Measurements from ENCODE around the gene RPS19. TPM values are rescaled to one million over a fixed set of nuclear protein-coding genes. Genes with fewer than 3 reads are reported as not detected.
"Not testable (repeated sequence)": the region's sequence is repeated elsewhere in the genome, so short reads cannot be mapped to it uniquely, and the experiment has no call there.

Gene RPS19
- total RNA-seq, 1 donor from 2014 or later: 1,736 TPM

GRCh38 chr19:41869374-41869955, 9.4 kb downstream of the RPS19 start:
- intact Hi-C loops (cut with DNase I): no loop called here
- peaks cover 81% of the 10 kb centered on the region for H3K36me3 ChIP-seq
- H3K4me1 ChIP-seq: peaks cover 87% of the 10 kb centered on the region

GRCh38 chr19:41870401-41870873, 10.4 kb downstream of the RPS19 start:
- ATAC-seq (peak in 1 of 2 donors; percentile 17), DNase-seq (no peak)
- intact Hi-C loops (cut with DNase I): no loop called here
- H3K27me3 ChIP-seq (ENCODE audit: low read depth): no peaks in the 10 kb centered on the region
- H3K27ac ChIP-seq: peak overlapping the region; percentile 9
- H3K36me3 ChIP-seq: peaks cover 72% of the 10 kb centered on the region
- H3K9me3 ChIP-seq: no peaks in the 10 kb centered on the region
- H3K4me3 ChIP-seq: no peak overlapping the region
- H3K4me1 ChIP-seq: peaks cover 77% of the 10 kb centered on the region
- TF ChIP-seq CTCF (IDR thresholded peaks at IDR 0.05): no peak

More at GRCh38 chr19:41869374-41869955, 9.4 kb downstream of the RPS19 start:
- H3K27ac ChIP-seq: peak overlapping the region; percentile 31
- ATAC-seq (no peak), DNase-seq (no peak)
- H3K9me3 ChIP-seq: no peaks in the 10 kb centered on the region
- no peaks in the 10 kb centered on the region for H3K27me3 ChIP-seq (ENCODE audit: low read depth)
- no peak overlapping the region for H3K4me3 ChIP-seq
- no peak for TF ChIP-seq CTCF (IDR thresholded peaks at IDR 0.05)

GRCh38 chr19:41871573-41872383, 11.7 kb downstream of the RPS19 start:
- H3K27me3 ChIP-seq (ENCODE audit: low read depth): no peaks in the 10 kb centered on the region
- ATAC-seq (peak; percentile 25 to 47), DNase-seq (peak; percentile 62)
- intact Hi-C loops (cut with DNase I): no loop called here
- no peaks in the 10 kb centered on the region for H3K9me3 ChIP-seq
- peaks cover 73% of the 10 kb centered on the region for H3K4me1 ChIP-seq
- H3K27ac ChIP-seq: peak overlapping the region; percentile 58
- no peak for TF ChIP-seq CTCF (IDR thresholded peaks at IDR 0.05)
- H3K36me3 ChIP-seq: peaks cover 58% of the 10 kb centered on the region
- no peak overlapping the region for H3K4me3 ChIP-seq

GRCh38 chr19:41872384-41872774, 12.3 kb downstream of the RPS19 start:
- Histone ChIP-seq H3K36me3 (peaks cover 54% of the 10 kb centered on the region), H3K27me3 (ENCODE audit: low read depth) (no peaks in the 10 kb centered on the region), H3K4me1 (peaks cover 72% of the 10 kb centered on the region), H3K4me3 (no peak overlapping the region), H3K27ac (peak overlapping the region; percentile 58), H3K9me3 (no peaks in the 10 kb centered on the region)
- intact Hi-C loops (cut with DNase I): no loop called here
- TF ChIP-seq CTCF (IDR thresholded peaks at IDR 0.05): no peak
- DNase-seq: no peak
- ATAC-seq: no peak

GRCh38 chr19:41872775-41873647, 13.0 kb downstream of the RPS19 start:
- no peak overlapping the region for H3K4me3 ChIP-seq
- ATAC-seq (peak; percentile 71 to 81), DNase-seq (peak; percentile 87)
- no peak overlapping the region for H3K27ac ChIP-seq
- no peaks in the 10 kb centered on the region for H3K27me3 ChIP-seq (ENCODE audit: low read depth)
- peaks cover 66% of the 10 kb centered on the region for H3K4me1 ChIP-seq
- peaks cover 48% of the 10 kb centered on the region for H3K36me3 ChIP-seq
- intact Hi-C loops (cut with DNase I): no loop called here
- H3K9me3 ChIP-seq: no peaks in the 10 kb centered on the region
- TF ChIP-seq CTCF (IDR thresholded peaks at IDR 0.05): peak; percentile 81

- peaks cover 38% of the 10 kb centered on the region for H3K4me1 ChIP-seq
- H3K27me3 ChIP-seq (ENCODE audit: low read depth); ATAC-seq; H3K4me3 ChIP-seq; H3K9me3 ChIP-seq; intact Hi-C loops (cut with DNase I): not testable (repeated sequence)
- H3K27ac ChIP-seq: peak overlapping the region; percentile 36
- peaks cover 18% of the 10 kb centered on the region for H3K36me3 ChIP-seq
- peak; percentile 2 for DNase-seq
Observed at GRCh38 chr19:41875973-41876372, 15.9 kb downstream of the RPS19 start.
